ENCODE data around the gene TMEM167B.
A peak's percentile ranks its signal among the peaks of the same experiment; 100 is the strongest.

Gene TMEM167B

DNA sequence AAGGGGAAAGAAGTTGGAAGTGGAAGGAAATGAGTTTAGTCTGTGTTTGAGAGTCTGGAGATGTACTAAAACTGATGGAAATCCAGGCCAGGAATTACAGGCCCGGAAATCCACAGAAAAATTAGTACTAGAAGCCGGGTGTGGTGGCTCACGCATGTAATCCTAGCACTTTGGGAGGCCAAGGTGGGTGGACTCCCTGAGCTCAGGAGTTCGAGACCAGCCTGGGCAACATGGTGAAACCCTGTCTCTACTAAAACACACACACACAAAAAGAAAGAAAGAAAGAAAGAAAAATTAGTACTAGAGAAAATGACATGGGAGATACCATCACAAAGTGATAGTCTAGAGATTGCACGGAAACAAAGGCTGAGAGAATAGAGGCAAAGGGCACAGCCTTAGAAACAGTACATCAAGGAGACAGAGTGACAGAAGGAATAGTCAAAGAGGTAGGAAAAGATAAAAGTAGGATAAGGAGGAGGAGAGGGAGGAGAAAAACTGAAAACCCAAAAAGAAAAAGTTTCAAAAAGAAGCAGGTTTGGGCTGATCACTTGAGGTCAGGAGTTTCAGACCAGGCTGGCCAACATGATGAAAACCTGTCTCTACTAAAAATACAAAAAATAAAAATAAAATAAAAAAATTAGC, 10.0 kb upstream of the TMEM167B start:
- H3K27ac ChIP-seq (ENCODE audit: low read depth in 2 of 2, low read length in 2 of 2), result peak overlapping the region; percentile 16 to 42
- no peaks in the 10 kb centered on the region for H3K27me3 ChIP-seq (ENCODE audit: control insufficient read depth in 2 of 2, insufficient read depth in 2 of 2, low read length in 2 of 2)
- no peak overlapping the region for H3K9ac ChIP-seq (ENCODE audit: low read depth in 1 of 2, low read length in 2 of 2)
- no peaks in the 10 kb centered on the region for H3K9me3 ChIP-seq (ENCODE audit: control insufficient read depth in 2 of 2, low read length in 2 of 2)
- H3K4me1 ChIP-seq (ENCODE audit: control insufficient read depth in 2 of 2, insufficient read depth in 2 of 2, low read length in 2 of 2), result peaks cover 2 to 5% of the 10 kb centered on the region in 2 donors
- no peaks in the 10 kb centered on the region for H3K36me3 ChIP-seq (ENCODE audit: control insufficient read depth in 2 of 2, insufficient read depth in 2 of 2, low read length in 2 of 2)
- peak overlapping the region in 1 of 2 donors; percentile 35 for H3K4me3 ChIP-seq (ENCODE audit: low read length in 2 of 2)

DNA sequence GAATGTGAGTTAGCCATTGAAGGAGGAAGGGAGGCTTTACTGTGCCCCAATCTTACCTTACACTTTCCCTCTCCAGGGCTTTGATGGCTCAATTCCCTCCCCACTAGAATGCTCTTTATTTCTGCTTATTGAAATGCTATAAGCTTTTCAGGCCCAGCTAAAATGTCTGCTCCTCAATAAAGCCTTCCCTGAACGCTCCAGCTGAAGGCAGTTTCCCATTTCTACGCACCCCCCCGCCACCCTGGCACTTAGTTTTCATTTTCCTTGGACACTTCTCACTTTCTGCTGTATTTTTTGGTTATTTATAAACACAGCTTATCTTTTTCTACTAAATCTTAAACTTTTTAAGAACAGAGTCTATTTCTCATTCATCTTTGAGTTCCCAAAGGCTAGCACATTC, 7.1 kb upstream of the TMEM167B start:
- Histone ChIP-seq H3K4me3 (ENCODE audit: low read length in 2 of 2) (no peak overlapping the region), H3K9ac (ENCODE audit: low read depth in 1 of 2, low read length in 2 of 2) (no peak overlapping the region), H3K27me3 (ENCODE audit: control insufficient read depth in 2 of 2, insufficient read depth in 2 of 2, low read length in 2 of 2) (no peaks in the 10 kb centered on the region), H3K9me3 (ENCODE audit: control insufficient read depth in 2 of 2, low read length in 2 of 2) (no peaks in the 10 kb centered on the region), H3K36me3 (ENCODE audit: control insufficient read depth in 2 of 2, insufficient read depth in 2 of 2, low read length in 2 of 2) (no peaks in the 10 kb centered on the region), H3K27ac (ENCODE audit: low read depth in 2 of 2, low read length in 2 of 2) (no peak overlapping the region), H3K4me1 (ENCODE audit: control insufficient read depth in 2 of 2, insufficient read depth in 2 of 2, low read length in 2 of 2) (peaks cover 0 to 5% of the 10 kb centered on the region in 2 donors)

DNA sequence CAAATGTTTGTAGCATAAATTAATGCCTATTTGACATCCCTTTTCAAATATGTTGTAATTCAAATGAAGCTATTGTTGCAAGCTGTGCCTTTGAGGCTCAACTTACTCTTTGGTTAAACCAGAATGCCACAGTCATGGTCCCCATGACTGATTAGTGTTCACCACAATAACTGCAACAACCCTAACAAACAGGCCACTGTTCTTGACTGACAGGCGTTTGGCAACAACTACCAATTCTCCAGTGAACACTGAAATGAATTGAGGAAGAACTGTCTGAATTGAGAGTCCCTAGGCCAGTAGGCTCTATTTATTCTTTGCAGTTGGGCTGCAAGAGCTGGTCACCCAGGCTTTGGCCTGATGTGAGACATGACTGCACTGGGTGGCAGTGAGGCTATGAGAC, 6.6 kb upstream of the TMEM167B start:
- H3K9me3 ChIP-seq (ENCODE audit: control insufficient read depth in 2 of 2, low read length in 2 of 2), result no peaks in the 10 kb centered on the region

DNA sequence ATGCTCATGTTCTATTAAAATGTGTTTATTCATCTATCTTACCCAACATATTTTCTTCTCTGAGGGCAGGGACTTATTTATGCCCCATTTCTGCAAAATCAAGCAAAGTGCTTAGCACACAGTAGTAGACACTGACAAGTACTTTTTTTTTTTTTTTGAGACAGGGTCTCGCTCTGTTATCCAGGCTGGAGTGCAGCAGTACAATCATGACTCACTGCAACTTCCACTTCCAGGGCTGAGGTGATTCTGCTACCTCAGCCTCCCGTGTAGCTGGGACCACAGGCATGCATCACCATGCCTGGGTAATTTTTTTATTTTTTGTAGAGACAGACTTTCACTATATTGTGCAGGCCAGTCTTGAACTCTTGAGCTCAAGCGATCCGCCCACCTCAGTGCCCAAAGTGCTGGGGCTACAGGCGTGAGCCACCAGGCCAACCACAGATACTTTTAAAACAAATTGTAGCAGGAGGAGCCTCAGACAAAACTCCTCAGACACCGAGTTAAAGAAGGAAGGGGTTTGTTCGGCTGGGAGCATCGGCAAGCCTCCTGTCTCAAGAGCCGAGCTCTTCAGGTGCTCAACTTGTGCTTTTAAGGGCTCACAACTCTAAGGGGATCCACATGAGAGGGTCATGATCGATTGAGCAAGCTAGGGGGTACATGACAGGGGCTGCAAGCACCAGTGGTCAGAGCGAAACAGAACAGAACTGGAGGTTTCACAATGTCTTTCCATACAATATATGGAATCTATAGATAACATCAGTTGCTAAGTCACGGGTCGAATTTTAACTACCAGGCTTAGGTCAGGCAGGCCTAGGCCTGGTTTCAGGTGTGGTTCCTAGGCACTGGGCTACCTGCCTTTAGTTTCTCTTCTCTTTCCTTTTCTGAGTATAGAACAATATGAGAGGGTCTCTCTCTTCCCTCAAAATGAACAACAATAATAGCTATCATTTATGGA, 5.7 kb upstream of the TMEM167B start:
- Histone ChIP-seq H3K27me3 (ENCODE audit: control insufficient read depth in 2 of 2, insufficient read depth in 2 of 2, low read length in 2 of 2) (no peaks in the 10 kb centered on the region), H3K9me3 (ENCODE audit: control insufficient read depth in 2 of 2, low read length in 2 of 2) (no peaks in the 10 kb centered on the region), H3K4me1 (ENCODE audit: control insufficient read depth in 2 of 2, insufficient read depth in 2 of 2, low read length in 2 of 2) (peaks cover 0 to 5% of the 10 kb centered on the region in 2 donors), H3K9ac (ENCODE audit: low read depth in 1 of 2, low read length in 2 of 2) (no peak overlapping the region), H3K27ac (ENCODE audit: low read depth in 2 of 2, low read length in 2 of 2) (no peak overlapping the region), H3K36me3 (ENCODE audit: control insufficient read depth in 2 of 2, insufficient read depth in 2 of 2, low read length in 2 of 2) (no peaks in the 10 kb centered on the region), H3K4me3 (ENCODE audit: low read length in 2 of 2) (no peak overlapping the region)

More for the DNA sequence above, 6.6 kb upstream of the TMEM167B start:
- H3K4me3 ChIP-seq (ENCODE audit: low read length in 2 of 2), result no peak overlapping the region
- no peaks in the 10 kb centered on the region for H3K27me3 ChIP-seq (ENCODE audit: control insufficient read depth in 2 of 2, insufficient read depth in 2 of 2, low read length in 2 of 2)
- H3K27ac ChIP-seq (ENCODE audit: low read depth in 2 of 2, low read length in 2 of 2), result no peak overlapping the region
- no peak overlapping the region for H3K9ac ChIP-seq (ENCODE audit: low read depth in 1 of 2, low read length in 2 of 2)
- peaks cover 0 to 5% of the 10 kb centered on the region in 2 donors for H3K4me1 ChIP-seq (ENCODE audit: control insufficient read depth in 2 of 2, insufficient read depth in 2 of 2, low read length in 2 of 2)
- H3K36me3 ChIP-seq (ENCODE audit: control insufficient read depth in 2 of 2, insufficient read depth in 2 of 2, low read length in 2 of 2), result no peaks in the 10 kb centered on the region

DNA sequence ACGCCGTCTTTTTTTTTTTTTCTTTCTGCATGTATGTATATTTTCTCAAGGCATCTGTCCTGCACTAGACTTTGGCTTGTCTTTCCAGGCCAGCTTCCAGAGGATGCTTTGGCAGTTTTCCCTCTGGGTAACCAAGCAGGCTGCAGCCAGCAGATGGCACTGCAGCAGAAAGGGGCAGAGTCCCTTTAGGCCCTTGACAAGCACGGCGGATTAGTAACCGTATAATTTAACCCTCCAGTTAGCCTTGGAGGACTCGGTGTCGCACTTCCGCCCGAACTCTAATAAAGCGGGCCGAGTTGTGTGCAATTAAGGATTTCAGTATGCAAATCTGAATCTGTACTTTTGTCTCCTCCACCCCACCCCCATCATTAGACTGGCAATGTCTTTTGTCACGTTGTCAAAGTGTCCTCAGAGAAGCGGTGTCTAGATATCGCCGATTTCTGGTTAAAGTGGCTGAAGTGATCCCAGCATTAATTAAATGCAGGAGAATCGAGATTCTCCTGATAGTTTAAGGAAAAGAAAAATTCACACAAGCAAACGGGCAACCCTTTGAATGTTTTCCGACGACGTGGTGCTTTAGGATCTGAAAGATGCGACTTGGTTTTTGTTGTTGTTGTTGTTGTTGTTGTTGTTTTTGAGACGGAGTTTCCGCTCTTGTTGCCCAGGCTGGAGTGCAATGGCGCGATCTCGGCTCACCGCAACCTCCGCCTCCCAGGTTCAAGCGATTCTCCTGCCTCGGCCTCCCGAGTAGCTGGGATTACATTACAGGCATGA, 1.1 kb upstream of the TMEM167B start:
- H3K36me3 ChIP-seq (ENCODE audit: control insufficient read depth in 2 of 2, insufficient read depth in 2 of 2, low read length in 2 of 2), result peaks cover 3 to 10% of the 10 kb centered on the region in 2 donors
- H3K9ac ChIP-seq (ENCODE audit: low read depth in 1 of 2, low read length in 2 of 2), result peak overlapping the region in 1 of 2 donors; percentile 89
- H3K4me1 ChIP-seq (ENCODE audit: control insufficient read depth in 2 of 2, insufficient read depth in 2 of 2, low read length in 2 of 2), result peaks cover 16 to 17% of the 10 kb centered on the region in 2 donors
- H3K9me3 ChIP-seq (ENCODE audit: control insufficient read depth in 2 of 2, low read length in 2 of 2), result no peaks in the 10 kb centered on the region
- no peaks in the 10 kb centered on the region for H3K27me3 ChIP-seq (ENCODE audit: control insufficient read depth in 2 of 2, insufficient read depth in 2 of 2, low read length in 2 of 2)
- H3K27ac ChIP-seq (ENCODE audit: low read depth in 2 of 2, low read length in 2 of 2), result peak overlapping the region in 1 of 2 donors; percentile 96
- H3K4me3 ChIP-seq (ENCODE audit: low read length in 2 of 2), result peak overlapping the region; percentile 6 to 79

DNA sequence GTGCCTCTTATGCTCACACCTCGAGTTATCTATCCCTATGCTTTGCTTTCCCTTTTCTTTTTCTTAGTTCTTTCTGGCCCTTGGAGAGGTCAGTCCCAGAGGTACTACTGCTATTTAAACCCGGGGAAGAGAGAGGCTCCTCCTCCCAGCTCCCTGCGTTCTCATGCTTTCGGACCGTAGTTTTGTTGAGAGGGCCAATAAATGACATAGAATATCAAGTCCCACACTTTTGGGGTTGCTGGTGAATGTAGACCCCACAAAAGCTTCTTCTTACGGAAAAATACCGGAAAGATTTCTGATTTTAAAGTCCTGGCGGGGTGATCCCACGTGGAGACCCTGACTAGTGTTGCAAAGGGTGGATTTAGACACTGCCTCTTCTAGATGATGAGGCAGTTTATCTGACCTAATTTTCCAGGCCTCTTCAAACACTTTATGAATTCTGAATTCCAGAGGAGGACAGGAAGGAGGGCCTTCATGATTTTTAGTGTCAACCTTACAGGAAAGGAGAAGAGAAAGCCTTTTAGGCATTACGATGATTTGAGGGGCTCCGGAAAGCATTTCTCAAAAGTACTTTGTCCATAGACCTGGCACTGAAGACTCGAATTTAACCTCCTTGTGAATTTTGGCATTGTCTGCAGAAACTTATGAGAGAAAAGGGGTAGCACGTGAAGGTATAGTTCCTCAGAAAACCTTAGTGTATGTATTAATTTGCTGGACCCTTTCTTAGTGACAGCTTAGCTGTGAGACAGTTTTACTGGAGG, 694 bp downstream of the TMEM167B start:
- peak overlapping the region; percentile 96 to 97 for H3K27ac ChIP-seq (ENCODE audit: low read depth in 2 of 2, low read length in 2 of 2)
- peaks cover 9 to 15% of the 10 kb centered on the region in 2 donors for H3K36me3 ChIP-seq (ENCODE audit: control insufficient read depth in 2 of 2, insufficient read depth in 2 of 2, low read length in 2 of 2)
- peak overlapping the region; percentile 82 to 89 for H3K9ac ChIP-seq (ENCODE audit: low read depth in 1 of 2, low read length in 2 of 2)
- H3K27me3 ChIP-seq (ENCODE audit: control insufficient read depth in 2 of 2, insufficient read depth in 2 of 2, low read length in 2 of 2), result no peaks in the 10 kb centered on the region
- peaks cover 17 to 23% of the 10 kb centered on the region in 2 donors for H3K4me1 ChIP-seq (ENCODE audit: control insufficient read depth in 2 of 2, insufficient read depth in 2 of 2, low read length in 2 of 2)
- H3K9me3 ChIP-seq (ENCODE audit: control insufficient read depth in 2 of 2, low read length in 2 of 2), result no peaks in the 10 kb centered on the region
- H3K4me3 ChIP-seq (ENCODE audit: low read length in 2 of 2), result peak overlapping the region; percentile 79 to 80

DNA sequence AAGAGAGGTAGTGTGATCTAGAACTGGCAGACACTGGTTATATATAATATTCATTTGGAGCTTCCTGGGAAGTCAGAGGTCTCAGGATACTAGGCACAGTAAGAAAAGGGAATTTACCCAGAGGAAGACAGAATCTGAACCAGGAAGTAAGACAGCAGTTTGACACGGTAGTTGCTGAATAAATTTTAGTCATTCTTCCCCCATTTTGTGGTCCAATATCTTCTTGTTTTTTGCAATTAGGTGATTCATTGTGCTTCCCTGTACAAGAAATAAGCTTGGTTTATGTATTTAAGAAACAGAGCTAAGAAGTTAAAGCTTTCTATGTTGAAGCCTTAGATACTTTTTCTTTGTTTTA, 1.3 kb downstream of the TMEM167B start:
- H3K9ac ChIP-seq (ENCODE audit: low read depth in 1 of 2, low read length in 2 of 2), result peak overlapping the region; percentile 82 to 89
- H3K27me3 ChIP-seq (ENCODE audit: control insufficient read depth in 2 of 2, insufficient read depth in 2 of 2, low read length in 2 of 2), result no peaks in the 10 kb centered on the region
- H3K9me3 ChIP-seq (ENCODE audit: control insufficient read depth in 2 of 2, low read length in 2 of 2), result no peaks in the 10 kb centered on the region
- peak overlapping the region; percentile 96 to 97 for H3K27ac ChIP-seq (ENCODE audit: low read depth in 2 of 2, low read length in 2 of 2)
- peaks cover 17 to 25% of the 10 kb centered on the region in 2 donors for H3K4me1 ChIP-seq (ENCODE audit: control insufficient read depth in 2 of 2, insufficient read depth in 2 of 2, low read length in 2 of 2)
- peaks cover 11 to 15% of the 10 kb centered on the region in 2 donors for H3K36me3 ChIP-seq (ENCODE audit: control insufficient read depth in 2 of 2, insufficient read depth in 2 of 2, low read length in 2 of 2)
- H3K4me3 ChIP-seq (ENCODE audit: low read length in 2 of 2), result peak overlapping the region; percentile 79 to 80

DNA sequence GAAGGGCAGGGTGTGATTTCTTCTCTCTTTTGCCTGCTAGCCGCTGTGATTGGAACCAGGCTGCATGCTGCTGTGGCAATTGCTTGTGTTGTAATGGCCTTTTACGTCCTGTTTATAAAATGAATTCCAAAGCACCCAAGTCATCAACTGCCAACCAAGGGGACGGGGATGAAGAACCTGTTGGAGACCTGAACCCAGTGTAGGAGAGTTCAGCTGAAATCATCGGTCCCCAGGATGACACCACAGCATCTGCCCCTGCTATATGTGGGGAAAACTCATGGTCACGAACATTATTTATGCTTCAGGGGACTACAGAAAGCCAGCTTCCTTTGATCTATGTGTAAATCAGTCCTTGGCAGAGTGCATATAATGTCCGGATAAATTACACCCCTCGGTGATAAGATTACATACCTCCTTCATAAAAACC, 3.8 kb downstream of the TMEM167B start:
- H3K9ac ChIP-seq (ENCODE audit: low read depth in 1 of 2, low read length in 2 of 2), result peak overlapping the region in 1 of 2 donors; percentile 11

DNA sequence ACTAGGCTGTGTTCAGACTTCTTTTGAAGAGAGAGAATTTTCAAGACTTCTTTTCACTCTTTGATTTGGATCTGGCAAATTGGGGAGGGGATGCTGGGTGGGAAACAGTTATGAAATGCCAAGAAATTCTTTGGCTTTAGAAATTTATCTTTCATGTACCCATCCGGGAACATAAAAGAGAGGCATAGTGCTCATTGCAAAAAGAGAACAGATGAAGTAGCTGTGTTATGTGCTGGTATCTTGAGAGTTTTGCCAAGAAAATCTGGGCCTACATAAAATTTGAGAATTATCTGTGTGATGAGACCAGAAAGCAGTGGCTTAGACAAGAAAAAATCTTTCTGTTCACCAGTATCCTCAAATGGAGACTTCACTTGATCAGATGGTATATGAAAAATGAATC, 4.3 kb downstream of the TMEM167B start:
- Histone ChIP-seq H3K9ac (ENCODE audit: low read depth in 1 of 2, low read length in 2 of 2) (no peak overlapping the region), H3K27me3 (ENCODE audit: control insufficient read depth in 2 of 2, insufficient read depth in 2 of 2, low read length in 2 of 2) (no peaks in the 10 kb centered on the region), H3K9me3 (ENCODE audit: control insufficient read depth in 2 of 2, low read length in 2 of 2) (no peaks in the 10 kb centered on the region), H3K4me3 (ENCODE audit: low read length in 2 of 2) (no peak overlapping the region), H3K4me1 (ENCODE audit: control insufficient read depth in 2 of 2, insufficient read depth in 2 of 2, low read length in 2 of 2) (peaks cover 17 to 25% of the 10 kb centered on the region in 2 donors), H3K36me3 (ENCODE audit: control insufficient read depth in 2 of 2, insufficient read depth in 2 of 2, low read length in 2 of 2) (peaks cover 12 to 15% of the 10 kb centered on the region in 2 donors), H3K27ac (ENCODE audit: low read depth in 2 of 2, low read length in 2 of 2) (no peak overlapping the region)

More for the DNA sequence above, 3.8 kb downstream of the TMEM167B start:
- H3K4me1 ChIP-seq (ENCODE audit: control insufficient read depth in 2 of 2, insufficient read depth in 2 of 2, low read length in 2 of 2), result peaks cover 17 to 25% of the 10 kb centered on the region in 2 donors
- no peaks in the 10 kb centered on the region for H3K9me3 ChIP-seq (ENCODE audit: control insufficient read depth in 2 of 2, low read length in 2 of 2)
- H3K27ac ChIP-seq (ENCODE audit: low read depth in 2 of 2, low read length in 2 of 2), result no peak overlapping the region
- H3K36me3 ChIP-seq (ENCODE audit: control insufficient read depth in 2 of 2, insufficient read depth in 2 of 2, low read length in 2 of 2), result peaks cover 12 to 15% of the 10 kb centered on the region in 2 donors
- H3K4me3 ChIP-seq (ENCODE audit: low read length in 2 of 2), result no peak overlapping the region
- H3K27me3 ChIP-seq (ENCODE audit: control insufficient read depth in 2 of 2, insufficient read depth in 2 of 2, low read length in 2 of 2), result no peaks in the 10 kb centered on the region
